HL-60 (cell line): ENCODE data around the gene COQ10A.

Experiments used
- DNase-seq, 2 experiments: peaks; one replicate each; pipeline ENCODE4 v3.0.0-alpha.2; 2010 to 2020; ENCODE audit warnings: low read depth in 1 of 2, low spot score in 1 of 2
- H3K27ac ChIP-seq: fragments of 250-450 bp; sonication (Bioruptor Pico); replicated peaks from 2 replicates; pipeline ENCODE4 v1.5.1; 2020; ENCODE audit warnings: mild to moderate bottlenecking, moderate library complexity
- H3K27me3 ChIP-seq: fragments of 250-450 bp; sonication (Bioruptor Pico); 2 replicates; pipeline ENCODE4 v1.5.1; 2021; ENCODE audit warnings: mild to moderate bottlenecking, moderate library complexity; ENCODE audit not compliant: insufficient read depth, poor library complexity, severe bottlenecking
- H3K4me3 ChIP-seq: replicated peaks from 2 replicates; pipeline ENCODE4 v1.5.1; 2011; ENCODE audit warnings: mild to moderate bottlenecking, control low read depth, low read length; ENCODE audit not compliant: insufficient read depth
- CTCF ChIP-seq: IDR thresholded peaks from one replicate; pipeline ENCODE4 v1.5.1; 2011; ENCODE audit warnings: low read length, control low read depth, inconsistent platforms; ENCODE audit not compliant: insufficient read depth
- GABPA ChIP-seq: IDR thresholded peaks from 2 replicates; pipeline ENCODE4 v1.6.1; 2012; ENCODE audit warnings: low read depth
- POLR2AphosphoS5 ChIP-seq: IDR thresholded peaks from 2 replicates; pipeline ENCODE4 v1.6.1; 2012; ENCODE audit warnings: low read depth
- SPI1 ChIP-seq: IDR thresholded peaks from 2 replicates; pipeline ENCODE4 v1.6.1; 2012; ENCODE audit warnings: low read depth, mild to moderate bottlenecking, borderline replicate concordance
- TF ChIP-seq, protein P1 (sequence below): IDR thresholded peaks from 2 replicates; pipeline ENCODE4 v1.6.1; 2012; ENCODE audit warnings: low read depth; ENCODE audit not compliant: insufficient replicate concordance

COQ10A gene

GRCh38 chr12:56223571-56224101 is 43.1 kb upstream of the COQ10A start:
- TF ChIP-seq SPI1 (no peak), POLR2AphosphoS5 (no peak), CTCF (no peak), GABPA (no peak)
- TF ChIP-seq, protein P1, sequence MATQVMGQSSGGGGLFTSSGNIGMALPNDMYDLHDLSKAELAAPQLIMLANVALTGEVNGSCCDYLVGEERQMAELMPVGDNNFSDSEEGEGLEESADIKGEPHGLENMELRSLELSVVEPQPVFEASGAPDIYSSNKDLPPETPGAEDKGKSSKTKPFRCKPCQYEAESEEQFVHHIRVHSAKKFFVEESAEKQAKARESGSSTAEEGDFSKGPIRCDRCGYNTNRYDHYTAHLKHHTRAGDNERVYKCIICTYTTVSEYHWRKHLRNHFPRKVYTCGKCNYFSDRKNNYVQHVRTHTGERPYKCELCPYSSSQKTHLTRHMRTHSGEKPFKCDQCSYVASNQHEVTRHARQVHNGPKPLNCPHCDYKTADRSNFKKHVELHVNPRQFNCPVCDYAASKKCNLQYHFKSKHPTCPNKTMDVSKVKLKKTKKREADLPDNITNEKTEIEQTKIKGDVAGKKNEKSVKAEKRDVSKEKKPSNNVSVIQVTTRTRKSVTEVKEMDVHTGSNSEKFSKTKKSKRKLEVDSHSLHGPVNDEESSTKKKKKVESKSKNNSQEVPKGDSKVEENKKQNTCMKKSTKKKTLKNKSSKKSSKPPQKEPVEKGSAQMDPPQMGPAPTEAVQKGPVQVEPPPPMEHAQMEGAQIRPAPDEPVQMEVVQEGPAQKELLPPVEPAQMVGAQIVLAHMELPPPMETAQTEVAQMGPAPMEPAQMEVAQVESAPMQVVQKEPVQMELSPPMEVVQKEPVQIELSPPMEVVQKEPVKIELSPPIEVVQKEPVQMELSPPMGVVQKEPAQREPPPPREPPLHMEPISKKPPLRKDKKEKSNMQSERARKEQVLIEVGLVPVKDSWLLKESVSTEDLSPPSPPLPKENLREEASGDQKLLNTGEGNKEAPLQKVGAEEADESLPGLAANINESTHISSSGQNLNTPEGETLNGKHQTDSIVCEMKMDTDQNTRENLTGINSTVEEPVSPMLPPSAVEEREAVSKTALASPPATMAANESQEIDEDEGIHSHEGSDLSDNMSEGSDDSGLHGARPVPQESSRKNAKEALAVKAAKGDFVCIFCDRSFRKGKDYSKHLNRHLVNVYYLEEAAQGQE, result no peak
- H3K27ac ChIP-seq, result peak overlapping the region; percentile 92
- no peaks in the 10 kb centered on the region for H3K27me3 ChIP-seq
- no peak for DNase-seq
- H3K4me3 ChIP-seq, result peak overlapping the region; percentile 29

- Histone ChIP-seq H3K27ac (peak within 1 kb of the TSS; percentile 92), H3K27me3 (no peaks in the 10 kb centered on the region), H3K4me3 (peak within 1 kb of the TSS; percentile 78)
- peak; percentile 92 to 99 for DNase-seq
- TF ChIP-seq, protein P1, result peak; percentile 16
- TF ChIP-seq CTCF (peak; percentile 29), SPI1 (no peak; the same call in 1 of the 2 replicates), POLR2AphosphoS5 (peak; percentile 12; the same call in 1 of the 2 replicates), GABPA (peak; percentile 78)
Observed at GRCh38 chr12:56224102-56224701, 42.5 kb upstream of the COQ10A start, which contains the start of gene NABP2. NABP2 (plus strand) TSS chr12:56224342; CDS start chr12:56224857, 515 bp downstream.

DNA sequence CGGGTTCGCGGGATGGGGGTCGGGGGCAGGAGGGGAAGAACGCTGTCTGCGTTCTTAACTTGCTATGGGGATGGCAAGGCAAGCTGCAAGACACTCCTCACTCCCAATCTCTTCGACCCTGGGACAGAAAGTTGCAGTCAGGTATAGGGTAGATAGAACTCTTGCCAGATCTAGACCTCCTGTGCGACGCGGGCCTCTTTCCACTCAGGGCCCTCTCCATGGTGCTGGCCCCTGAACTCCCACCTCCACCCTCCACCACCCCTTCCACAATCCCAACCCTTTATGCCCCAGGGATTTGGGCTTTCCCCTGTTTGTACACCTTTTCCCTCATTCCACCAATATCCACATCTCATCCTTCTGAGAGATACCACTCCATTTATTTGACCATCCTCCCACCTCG is 41.8 kb upstream of the COQ10A start:
- Histone ChIP-seq H3K27me3 (no peaks in the 10 kb centered on the region), H3K27ac (no peak overlapping the region), H3K4me3 (peak overlapping the region; percentile 78)
- no peak for DNase-seq
- TF ChIP-seq POLR2AphosphoS5, result no peak
- TF ChIP-seq, protein P1, result peak; percentile 90
